CD14-positive monocyte (primary cell): Measurements from ENCODE around the gene OTX1. TPM values are rescaled to one million over a fixed set of nuclear protein-coding genes. Genes with fewer than 3 reads are reported as not detected.

Experiments used
- DNase-seq, 3 donors: peaks; one replicate each; pipeline ENCODE4 v3.0.0-alpha.2; 2011 to 2022
- H2AFZ ChIP-seq: 2 replicates; pipeline ENCODE4 v1.6.0; 2012; ENCODE audit warnings: mild to moderate bottlenecking, low read depth, low read length, inconsistent platforms; ENCODE audit not compliant: insufficient read depth, poor library complexity, severe bottlenecking
- H3K27ac ChIP-seq, 2 donors: 1 replicate in 1 of 2; 2 replicates in 1 of 2; pipeline ENCODE4 v1.5.1; 2012 to 2013; ENCODE audit warnings: low read length in 2 of 2, control low read depth in 1 of 2, inconsistent platforms in 1 of 2, low read depth in 1 of 2, mild to moderate bottlenecking in 1 of 2
- H3K27me3 ChIP-seq, 2 donors: one replicate each; pipeline versions ENCODE4 v1.6.0 to v1.6.1; 2011 to 2013; ENCODE audit warnings: low read length in 2 of 2; ENCODE audit not compliant: control insufficient read depth in 2 of 2, insufficient read depth in 2 of 2
- H3K36me3 ChIP-seq, 2 donors: replicated peaks in 1 of 2; 1 replicate in 1 of 2; 2 replicates in 1 of 2; pipeline versions ENCODE4 v1.5.1 to v1.6.1; 2012 to 2013; ENCODE audit warnings: low read length in 2 of 2, control low read depth in 1 of 2, inconsistent platforms in 1 of 2, mild to moderate bottlenecking in 1 of 2; ENCODE audit not compliant: insufficient read depth in 2 of 2, control insufficient read depth in 1 of 2
- H3K4me1 ChIP-seq, 2 donors: 1 replicate in 1 of 2; 2 replicates in 1 of 2; pipeline versions ENCODE4 v1.5.1 to v1.6.1; 2012 to 2013; ENCODE audit warnings: low read length in 2 of 2, control low read depth in 1 of 2, inconsistent platforms in 1 of 2, mild to moderate bottlenecking in 1 of 2, moderate library complexity in 1 of 2; ENCODE audit not compliant: insufficient read depth in 2 of 2, control insufficient read depth in 1 of 2
- H3K4me2 ChIP-seq: replicated peaks from 2 replicates; pipeline ENCODE3; 2012; ENCODE audit warnings: low read length, moderate library complexity, mild to moderate bottlenecking; ENCODE audit not compliant: poor library complexity, severe bottlenecking; ENCODE audit errors: extremely low read depth
- H3K4me3 ChIP-seq, 3 experiments: fragments of 200-600 bp in 1 of 3; sonication (generic) in 1 of 3; replicated peaks in 1 of 3; 1 replicate in 2 of 3; 2 replicates in 1 of 3; pipeline ENCODE4 v1.5.1; 2011 to 2013; ENCODE audit warnings: low read length in 3 of 3, mild to moderate bottlenecking in 3 of 3, control low read depth in 2 of 3, low read depth in 2 of 3, inconsistent platforms in 1 of 3, moderate library complexity in 1 of 3
- H3K79me2 ChIP-seq: 2 replicates; pipeline ENCODE4 v1.6.0; 2012; ENCODE audit warnings: mild to moderate bottlenecking, control low read depth, inconsistent platforms, low read length, moderate library complexity; ENCODE audit not compliant: insufficient read depth
- H3K9ac ChIP-seq: 2 replicates; pipeline ENCODE4 v1.6.0; 2017; ENCODE audit warnings: low read length, mild to moderate bottlenecking; ENCODE audit not compliant: insufficient read depth, poor library complexity, severe bottlenecking
- H3K9me3 ChIP-seq, 2 donors: replicated peaks in 1 of 2; 1 replicate in 1 of 2; 2 replicates in 1 of 2; pipeline versions ENCODE4 v1.5.1 to v1.6.1; 2012 to 2013; ENCODE audit warnings: low read length in 2 of 2, control low read depth in 1 of 2; ENCODE audit not compliant: control insufficient read depth in 1 of 2, insufficient read depth in 1 of 2
- H4K20me1 ChIP-seq: 2 replicates; pipeline ENCODE4 v1.6.0; 2012; ENCODE audit warnings: mild to moderate bottlenecking, low read length, control low read depth, moderate library complexity; ENCODE audit not compliant: insufficient read depth
- H3K27ac Mint-ChIP-seq, 7 donors: one replicate each; pipeline ENCODE4 v1.8.0; 2020; ENCODE audit warnings: mild to moderate bottlenecking in 7 of 7, mixed read lengths in 7 of 7, moderate library complexity in 6 of 7, inconsistent platforms in 2 of 7
- H3K27me3 Mint-ChIP-seq, 3 donors: one replicate each; pipeline ENCODE4 v1.8.0; 2021 to 2022; ENCODE audit warnings: low read depth in 3 of 3, mild to moderate bottlenecking in 3 of 3, mixed read lengths in 3 of 3, moderate library complexity in 3 of 3, inconsistent platforms in 1 of 3
- H3K36me3 Mint-ChIP-seq, 2 donors: one replicate each; pipeline ENCODE4 v1.8.0; 2020; ENCODE audit warnings: mixed read lengths in 2 of 2, inconsistent platforms in 1 of 2, mild to moderate bottlenecking in 1 of 2
- H3K4me1 Mint-ChIP-seq: one replicate; pipeline ENCODE4 v1.8.0; 2020; ENCODE audit warnings: mild to moderate bottlenecking, mixed read lengths
- H3K4me3 Mint-ChIP-seq, 2 donors: one replicate each; pipeline ENCODE4 v1.8.0; 2020; ENCODE audit warnings: mild to moderate bottlenecking in 2 of 2, mixed read lengths in 2 of 2, moderate library complexity in 1 of 2
- H3K9me3 Mint-ChIP-seq, 7 donors: one replicate each; pipeline ENCODE4 v1.8.0; 2020 to 2022; ENCODE audit warnings: mixed read lengths in 7 of 7, mild to moderate bottlenecking in 6 of 7, moderate library complexity in 6 of 7, inconsistent platforms in 2 of 7
- CTCF ChIP-seq: fragments of 200-600 bp; IDR thresholded peaks from one replicate; pipeline ENCODE4 v1.8.0; 2022; ENCODE audit warnings: antibody characterized with exemption, mild to moderate bottlenecking
- WGBS: methylation state at CpG from one replicate; pipeline ENCODE4 v1.1.5; 2013; ENCODE audit warnings: missing lambda C conversion rate; ENCODE audit not compliant: insufficient coverage; 5-methylcytosine and 5-hydroxymethylcytosine counted together
- intact Hi-C, 2 donors: fragments of 100-400 bp; cut with micrococcal nuclease; formaldehyde crosslinking; loops; one replicate each; pipeline versions ENCODE4 v1.15.0 to v1.15.1; 2023
- polyA plus RNA-seq, 3 donors: library from polyadenylated mRNA; depleted of rRNA in 1 of 3; unstranded in 2 of 3; stranded (reverse) in 1 of 3; fragments of 300-500 nt in 2 of 3; fragments of >200 nt in 1 of 3; fragmentation: Illumina TruSeq in 2 of 3; gene quantifications; 1 replicate in 2 of 3; 2 replicates in 1 of 3; pipeline ENCODE4 v1.2.3, GENCODE V29; 2012 to 2021

The OTX1 gene
- polyA plus RNA-seq, 3 donors: not detected

GRCh38 chr2:63058144-63058920 is 7.7 kb downstream of the OTX1 start:
- Mint-ChIP-seq H3K9me3 (peaks cover 0 to 44% (median 40%) of the 10 kb centered on the region in 7 donors), H3K27me3 (peaks cover 91 to 95% (median 94%) of the 10 kb centered on the region in 3 donors), H3K4me1 (peaks cover 63% of the 10 kb centered on the region), H3K4me3 (peak overlapping the region; percentile 63 to 97), H3K27ac (peak overlapping the region in 1 of 7 donors; percentile 18), H3K36me3 (peaks cover 18 to 35% of the 10 kb centered on the region in 2 donors)
- Histone ChIP-seq H3K79me2 (no peaks in the 10 kb centered on the region), H3K9ac (no peak overlapping the region), H3K9me3 (peaks cover 9 to 49% of the 10 kb centered on the region in 2 donors), H3K4me3 (peak overlapping the region in 1 of 3 experiments; percentile 55), H4K20me1 (no peaks in the 10 kb centered on the region), H2AFZ (peak overlapping the region; percentile 29), H3K4me1 (peaks cover 62 to 68% of the 10 kb centered on the region in 2 donors), H3K27ac (no peak overlapping the region), H3K4me2 (peak overlapping the region; percentile 44), H3K27me3 (peaks cover 88 to 98% of the 10 kb centered on the region in 2 donors), H3K36me3 (no peaks in the 10 kb centered on the region)
- TF ChIP-seq CTCF: no peak
- intact Hi-C loops: no loop called here
- no peak for DNase-seq
- 2% methylated on average over 22 of the region's 35 CpGs for WGBS

GRCh38 chr2:63058921-63059792 is 8.5 kb downstream of the OTX1 start:
- Histone ChIP-seq H3K4me3 (peak overlapping the region in 1 of 3 experiments; percentile 55), H3K27me3 (peaks cover 88 to 98% of the 10 kb centered on the region in 2 donors), H3K9me3 (peaks cover 9 to 49% of the 10 kb centered on the region in 2 donors), H3K79me2 (no peaks in the 10 kb centered on the region), H2AFZ (peak overlapping the region; percentile 29), H3K27ac (no peak overlapping the region), H4K20me1 (no peaks in the 10 kb centered on the region), H3K36me3 (no peaks in the 10 kb centered on the region), H3K4me2 (peak overlapping the region; percentile 44), H3K9ac (no peak overlapping the region), H3K4me1 (peaks cover 57 to 60% of the 10 kb centered on the region in 2 donors)
- DNase-seq: no peak
- peaks cover 0 to 41% (median 35%) of the 10 kb centered on the region in 7 donors for H3K9me3 Mint-ChIP-seq
- WGBS: 4% methylated on average over 65 of the region's 67 CpGs
- intact Hi-C loops: no loop called here
- H3K4me1 Mint-ChIP-seq: peaks cover 55% of the 10 kb centered on the region
- H3K27ac Mint-ChIP-seq: peak overlapping the region in 1 of 7 donors; percentile 15
- no peak for TF ChIP-seq CTCF
- peak overlapping the region; percentile 57 to 97 for H3K4me3 Mint-ChIP-seq
- peaks cover 90 to 94% (median 92%) of the 10 kb centered on the region in 3 donors for H3K27me3 Mint-ChIP-seq
- H3K36me3 Mint-ChIP-seq: peaks cover 18 to 35% of the 10 kb centered on the region in 2 donors
